ENCODE measurements around the gene GABPB2. TPM values are rescaled to one million over a fixed set of nuclear protein-coding genes. Genes with fewer than 3 reads are reported as not detected.

Gene GABPB2
- total RNA-seq, 2 donors from 2014 or later = 4.3 to 9.1 TPM

DNA sequence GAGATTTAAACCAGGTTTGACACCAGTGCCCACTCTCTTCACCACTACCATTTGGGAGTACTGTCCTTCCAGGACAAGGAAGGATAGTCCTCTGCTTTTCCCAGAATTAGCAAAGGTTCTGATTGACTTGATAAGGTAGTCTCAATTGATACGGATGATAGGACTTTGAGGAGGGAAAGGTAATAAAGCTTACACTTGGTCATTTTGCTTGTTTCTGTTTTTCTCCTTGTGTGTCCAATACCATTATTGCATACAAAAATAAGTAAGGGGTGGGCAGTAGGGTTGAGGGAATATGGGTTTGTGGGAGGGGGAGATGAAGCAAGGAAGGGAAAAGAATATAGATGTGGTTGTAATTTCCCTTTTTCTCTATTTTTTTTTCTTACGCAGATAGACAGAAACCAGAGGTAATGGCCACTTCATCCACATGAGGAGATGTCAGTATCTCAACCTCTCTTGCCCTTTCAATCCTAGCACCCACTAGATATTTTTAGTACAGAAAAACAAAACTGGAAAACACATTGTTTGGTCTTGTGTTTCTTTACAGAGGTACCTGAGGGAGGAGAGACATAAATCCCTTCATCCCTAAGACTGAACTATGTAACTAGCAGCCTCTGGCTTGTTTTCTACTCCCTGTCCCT lies 20.4 kb upstream of the GABPB2 start:
- no peak overlapping the region for H3K27ac ChIP-seq
- DNase-seq (no peak), ATAC-seq (no peak)

DNA sequence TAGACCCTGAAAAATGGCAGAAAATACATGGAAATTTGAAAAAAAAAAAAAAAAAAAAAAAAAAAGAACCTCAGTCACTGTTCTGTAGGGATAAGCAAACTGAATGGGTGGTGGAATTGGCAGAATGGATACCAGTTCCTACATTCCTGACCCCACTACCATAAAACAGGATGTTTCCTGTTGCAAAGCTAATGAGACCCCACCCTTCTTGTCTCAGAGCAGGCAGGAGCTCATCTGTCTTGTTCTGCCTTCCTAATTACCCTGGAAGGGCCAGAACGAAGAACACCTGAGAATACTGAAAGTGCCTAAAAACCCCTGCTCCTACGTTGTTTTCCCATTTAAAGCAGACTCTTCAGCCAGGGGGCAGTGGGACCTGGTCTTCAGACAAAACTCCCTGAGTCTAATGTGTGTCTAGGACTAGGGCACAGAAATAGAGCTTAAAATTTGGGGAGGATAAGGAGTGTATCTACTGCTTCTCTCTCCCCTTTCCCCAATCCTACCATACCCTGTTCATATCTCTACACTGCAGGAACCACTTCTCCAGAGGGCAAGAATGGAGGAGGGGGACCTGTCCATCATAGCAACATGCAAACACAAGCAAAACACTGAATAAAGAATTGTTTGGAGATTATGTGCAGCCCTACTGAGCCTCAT lies 19.1 kb upstream of the GABPB2 start:
- TF ChIP-seq, protein P1, sequence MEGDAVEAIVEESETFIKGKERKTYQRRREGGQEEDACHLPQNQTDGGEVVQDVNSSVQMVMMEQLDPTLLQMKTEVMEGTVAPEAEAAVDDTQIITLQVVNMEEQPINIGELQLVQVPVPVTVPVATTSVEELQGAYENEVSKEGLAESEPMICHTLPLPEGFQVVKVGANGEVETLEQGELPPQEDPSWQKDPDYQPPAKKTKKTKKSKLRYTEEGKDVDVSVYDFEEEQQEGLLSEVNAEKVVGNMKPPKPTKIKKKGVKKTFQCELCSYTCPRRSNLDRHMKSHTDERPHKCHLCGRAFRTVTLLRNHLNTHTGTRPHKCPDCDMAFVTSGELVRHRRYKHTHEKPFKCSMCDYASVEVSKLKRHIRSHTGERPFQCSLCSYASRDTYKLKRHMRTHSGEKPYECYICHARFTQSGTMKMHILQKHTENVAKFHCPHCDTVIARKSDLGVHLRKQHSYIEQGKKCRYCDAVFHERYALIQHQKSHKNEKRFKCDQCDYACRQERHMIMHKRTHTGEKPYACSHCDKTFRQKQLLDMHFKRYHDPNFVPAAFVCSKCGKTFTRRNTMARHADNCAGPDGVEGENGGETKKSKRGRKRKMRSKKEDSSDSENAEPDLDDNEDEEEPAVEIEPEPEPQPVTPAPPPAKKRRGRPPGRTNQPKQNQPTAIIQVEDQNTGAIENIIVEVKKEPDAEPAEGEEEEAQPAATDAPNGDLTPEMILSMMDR (IDR thresholded peaks at IDR 0.05) = no peak
- no peak for TF ChIP-seq POLR2A (IDR thresholded peaks at IDR 0.05)
- ATAC-seq = no peak
- no peak overlapping the region for H3K27ac ChIP-seq
- DNase-seq = no peak
- peaks cover 0 to 18% of the 10 kb centered on the region in 2 donors for H3K36me3 ChIP-seq (replicated peaks in 1 of 2; ENCODE audit: insufficient read depth in 1 of 2, low read depth in 2 of 2)
- H3K4me1 ChIP-seq = peaks cover 20% of the 10 kb centered on the region
- WGBS, 2 donors = 82 to 89% methylated on average over 2 of the region's 2 CpGs
- H3K27me3 ChIP-seq = no peaks in the 10 kb centered on the region
- no peaks in the 10 kb centered on the region for H3K9me3 ChIP-seq
- intact Hi-C loops (cut with DNase I) = no loop called here
- H3K4me3 ChIP-seq = no peak overlapping the region

More for the DNA sequence above, 20.4 kb upstream of the GABPB2 start:
- peaks cover 0 to 14% of the 10 kb centered on the region in 2 donors for H3K36me3 ChIP-seq (replicated peaks in 1 of 2; ENCODE audit: insufficient read depth in 1 of 2, low read depth in 2 of 2)
- 76 to 83% methylated on average over 2 of the region's 2 CpGs for WGBS, 2 donors
- no peaks in the 10 kb centered on the region for H3K9me3 ChIP-seq
- H3K27me3 ChIP-seq = no peaks in the 10 kb centered on the region
- intact Hi-C loops (cut with DNase I) = no loop called here
- H3K4me3 ChIP-seq = no peak overlapping the region
- TF ChIP-seq, protein P1 (IDR thresholded peaks at IDR 0.05) = no peak
- TF ChIP-seq POLR2A (IDR thresholded peaks at IDR 0.05) = no peak
- H3K4me1 ChIP-seq = peaks cover 13% of the 10 kb centered on the region

DNA sequence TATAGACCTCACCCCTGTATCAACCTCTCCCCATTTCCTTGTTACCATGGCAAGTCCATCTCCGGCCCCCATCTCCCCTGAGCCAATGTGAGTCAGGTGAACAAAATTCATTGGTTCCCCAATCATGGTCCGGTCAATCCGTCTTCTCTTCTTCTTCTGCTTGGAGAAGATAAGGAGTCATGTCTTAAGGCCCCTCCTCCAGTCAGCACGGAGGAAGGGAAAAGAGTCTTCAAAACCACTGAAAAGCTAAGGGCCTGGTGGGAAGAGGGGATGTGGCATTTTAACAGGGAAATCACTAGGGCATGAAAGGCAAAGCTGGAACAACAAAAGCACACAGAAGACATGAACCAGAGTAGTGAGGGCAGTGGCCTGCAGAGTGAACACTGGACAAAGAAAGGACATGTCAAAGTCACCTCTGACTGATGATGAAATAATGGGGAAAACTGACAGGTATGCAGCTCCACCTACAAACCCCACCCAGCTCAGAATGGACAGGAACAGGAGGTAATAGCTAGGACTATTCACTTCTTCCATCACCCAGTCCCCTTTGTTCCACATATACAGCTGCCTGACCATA lies 15.5 kb upstream of the GABPB2 start:
- intact Hi-C loops (cut with DNase I) = no loop called here
- WGBS, 2 donors = 91 to 97% methylated on average over 4 of the region's 4 CpGs
- DNase-seq = no peak
- H3K9me3 ChIP-seq = no peaks in the 10 kb centered on the region
- H3K4me3 ChIP-seq = no peak overlapping the region
- peak overlapping the region in 1 of 4 donors; percentile 94 for H3K27ac ChIP-seq
- H3K4me1 ChIP-seq = peaks cover 34% of the 10 kb centered on the region
- ATAC-seq = no peak
- TF ChIP-seq POLR2A (IDR thresholded peaks at IDR 0.05) = no peak
- TF ChIP-seq, protein P1 (IDR thresholded peaks at IDR 0.05) = no peak
- no peaks in the 10 kb centered on the region for H3K27me3 ChIP-seq
- H3K36me3 ChIP-seq (replicated peaks in 1 of 2; ENCODE audit: insufficient read depth in 1 of 2, low read depth in 2 of 2) = peaks cover 0 to 18% of the 10 kb centered on the region in 2 donors

DNA sequence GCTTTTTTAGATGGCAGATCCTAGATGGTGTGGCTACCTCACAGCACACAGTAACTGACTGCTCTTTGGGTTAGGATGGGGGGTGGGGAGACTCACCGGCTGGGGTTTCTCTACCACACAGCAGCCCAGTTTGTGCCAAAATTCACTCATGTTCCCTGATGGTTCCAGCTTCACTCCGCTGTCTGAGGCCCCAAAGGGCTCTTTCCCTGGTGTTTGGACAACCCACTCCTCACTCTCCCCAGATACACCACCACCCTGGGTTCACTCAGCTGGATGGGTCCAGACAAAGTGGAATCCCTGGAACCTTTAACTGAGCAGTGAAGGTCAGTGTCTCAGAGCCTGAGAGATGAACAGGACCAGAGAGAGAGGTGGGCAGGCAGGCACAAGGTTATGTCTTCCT lies 15.0 kb upstream of the GABPB2 start:
- peak overlapping the region in 2 of 4 donors; percentile 94 to 97 for H3K27ac ChIP-seq
- 50 to 75% methylated on average over 1 to 2 of the region's 2 CpGs for WGBS, 2 donors
- no peaks in the 10 kb centered on the region for H3K27me3 ChIP-seq
- H3K36me3 ChIP-seq (replicated peaks in 1 of 2; ENCODE audit: insufficient read depth in 1 of 2, low read depth in 2 of 2) = peaks cover 0 to 18% of the 10 kb centered on the region in 2 donors
- no peak for TF ChIP-seq POLR2A (IDR thresholded peaks at IDR 0.05)
- TF ChIP-seq, protein P1 (IDR thresholded peaks at IDR 0.05) = no peak
- H3K4me1 ChIP-seq = peaks cover 35% of the 10 kb centered on the region
- intact Hi-C loops (cut with DNase I) = no loop called here
- ATAC-seq = no peak
- DNase-seq = no peak
- no peak overlapping the region for H3K4me3 ChIP-seq
- H3K9me3 ChIP-seq = no peaks in the 10 kb centered on the region

Measured in body of pancreas (tissue), 4 donors.